Fibroblast of skin of scalp (primary cell): ENCODE results near the gene INTS13. TPM values are rescaled to one million over a fixed set of nuclear protein-coding genes. Genes with fewer than 3 reads are reported as not detected.
"Not testable (repeated sequence)": the region's sequence is repeated elsewhere in the genome, so short reads cannot be mapped to it uniquely, and the experiment has no call there.

Source experiments
- DNase-seq: peaks from one replicate; pipeline ENCODE4 v3.0.0-alpha.2; 2013
- polyA plus RNA-seq, 2 experiments: library from polyadenylated mRNA; unstranded; fragments of 120-200 nt; gene quantifications; one replicate each; pipeline ENCODE4 v1.2.1, GENCODE V29; 2013; ENCODE audit not compliant: insufficient read length in 2 of 2

INTS13 gene
- polyA plus RNA-seq (2013, experiment 1 of 2; ENCODE audit: insufficient read length) = 42.7 TPM
- polyA plus RNA-seq (2013, experiment 2 of 2; ENCODE audit: insufficient read length) = 51.1 TPM

GRCh38 chr12:26937863-26938700 lies at the start of gene INTS13, which contains the start of gene FGFR1OP2:
INTS13 (minus strand) TSS chr12:26937981; CDS start chr12:26936803, 1,178 bp downstream.
FGFR1OP2 (plus strand) TSS chr12:26938470; CDS start chr12:26954159, 15,689 bp downstream.
- peak; percentile 100 for DNase-seq

- DNase-seq = no peak
Observed at GRCh38 chr12:26982866-26983265, 45.1 kb upstream of the INTS13 start.

GRCh38 chr12:26979733-26980132 lies 42.0 kb upstream of the INTS13 start:
- no peak for DNase-seq

GRCh38 chr12:26978801-26979200 lies 41.0 kb upstream of the INTS13 start:
- no peak for DNase-seq

- DNase-seq = no peak
Observed at GRCh38 chr12:26976687-26977086, 38.9 kb upstream of the INTS13 start.

- DNase-seq = no peak
Observed at GRCh38 chr12:26971963-26972362, 34.2 kb upstream of the INTS13 start.

GRCh38 chr12:26970136-26970535 lies 32.4 kb upstream of the INTS13 start:
- no peak for DNase-seq

GRCh38 chr12:26966842-26967241 lies 29.1 kb upstream of the INTS13 start:
- DNase-seq = no peak

- peak; percentile 13 for DNase-seq
Observed at GRCh38 chr12:26963413-26963812, 25.6 kb upstream of the INTS13 start.

GRCh38 chr12:26961803-26962202 lies 24.0 kb upstream of the INTS13 start:
- DNase-seq = no peak

- DNase-seq = not testable (repeated sequence)
Observed at GRCh38 chr12:26961391-26961790, 23.6 kb upstream of the INTS13 start.

- DNase-seq = no peak
Observed at GRCh38 chr12:26954027-26954426, 16.2 kb upstream of the INTS13 start.

GRCh38 chr12:26953447-26953846 lies 15.7 kb upstream of the INTS13 start:
- DNase-seq = no peak

- DNase-seq = no peak
Observed at GRCh38 chr12:26948309-26948708, 10.5 kb upstream of the INTS13 start.

- DNase-seq = no peak
Observed at GRCh38 chr12:26941215-26941594, 3.4 kb upstream of the INTS13 start.

- DNase-seq = no peak
Observed at GRCh38 chr12:26940516-26941214, 2.9 kb upstream of the INTS13 start.

- no peak for DNase-seq
Observed at GRCh38 chr12:26939953-26940352, 2.2 kb upstream of the INTS13 start.

GRCh38 chr12:26939192-26939832 lies 1.5 kb upstream of the INTS13 start:
- DNase-seq = no peak

GRCh38 chr12:26938701-26939062 lies 901 bp upstream of the INTS13 start:
- no peak for DNase-seq

GRCh38 chr12:26937443-26937862 lies 328 bp downstream of the INTS13 start:
- no peak for DNase-seq

- peak; percentile 8 for DNase-seq
Observed at GRCh38 chr12:26936559-26937442, 980 bp downstream of the INTS13 start.
